CD4-positive, alpha-beta T cell (primary cell): ENCODE measurements around the gene AGAP1. TPM values are rescaled to one million over a fixed set of nuclear protein-coding genes. Genes with fewer than 3 reads are reported as not detected.

Experiments
- ATAC-seq: fragments of 200-7000 bp; cut with Tn5 transposase; one replicate; pipeline ENCODE4 v1.10.0; 2022; ENCODE audit warnings: mild to moderate bottlenecking; ENCODE audit not compliant: poor library complexity
- CTCF ChIA-PET: fragments of 350-600 bp; sonication (Branson Sonifier 250); formaldehyde crosslinking; loops from one replicate; lab custom pipeline; 2021; ENCODE audit warnings: antibody characterized with exemption, inconsistent platforms; lab: Charles Lee
- POLR2A ChIA-PET: fragments of 350-600 bp; sonication (Branson Sonifier 250); formaldehyde crosslinking; loops from one replicate; lab custom pipeline; 2021; ENCODE audit warnings: antibody characterized with exemption, inconsistent platforms; lab: Charles Lee
- DNase-seq, 14 experiments: peaks; one replicate each; pipeline ENCODE4 v3.0.0-alpha.2; 2013 to 2020; ENCODE audit warnings: mixed read lengths in 2 of 14
- H3K27ac ChIP-seq, 2 donors: one replicate each; pipeline versions ENCODE4 v1.5.1 to v1.7.0; 2013; ENCODE audit warnings: low read length in 2 of 2, low read depth in 1 of 2, mild to moderate bottlenecking in 1 of 2
- H3K27me3 ChIP-seq, 2 experiments: 1 replicate in 1 of 2; 2 replicates in 1 of 2; pipeline versions ENCODE4 v1.6.1 to v1.7.0; 2013; ENCODE audit warnings: low read length in 2 of 2, control low read depth in 1 of 2, mild to moderate bottlenecking in 1 of 2, moderate library complexity in 1 of 2; ENCODE audit not compliant: insufficient read depth in 2 of 2, control insufficient read depth in 1 of 2
- H3K36me3 ChIP-seq: one replicate; pipeline ENCODE4 v1.6.1; 2013; ENCODE audit warnings: low read length, control low read depth; ENCODE audit not compliant: insufficient read depth
- H3K4me1 ChIP-seq: one replicate; pipeline ENCODE4 v1.6.1; 2013; ENCODE audit warnings: low read length, control low read depth; ENCODE audit not compliant: insufficient read depth
- H3K4me3 ChIP-seq: one replicate; pipeline ENCODE4 v1.5.1; 2013; ENCODE audit warnings: mild to moderate bottlenecking, low read length, moderate library complexity
- H3K9me3 ChIP-seq, 2 experiments: 1 replicate in 1 of 2; 2 replicates in 1 of 2; pipeline versions ENCODE4 v1.6.1 to v1.7.0; 2013; ENCODE audit warnings: low read length in 2 of 2, mild to moderate bottlenecking in 2 of 2, control low read depth in 1 of 2, moderate library complexity in 1 of 2; ENCODE audit not compliant: control insufficient read depth in 1 of 2, insufficient read depth in 1 of 2
- H3K27ac Mint-ChIP-seq: one replicate; pipeline ENCODE4 v1.8.0; 2020; ENCODE audit warnings: mixed read lengths
- H3K27me3 Mint-ChIP-seq: one replicate; pipeline ENCODE4 v1.8.0; 2021; ENCODE audit warnings: mixed read lengths
- H3K36me3 Mint-ChIP-seq: one replicate; pipeline ENCODE4 v1.8.0; 2021; ENCODE audit warnings: low read depth, mixed read lengths
- H3K4me1 Mint-ChIP-seq: one replicate; pipeline ENCODE4 v1.8.0; 2021; ENCODE audit warnings: low read depth, mixed read lengths
- H3K4me3 Mint-ChIP-seq: one replicate; pipeline ENCODE4 v1.8.0; 2020; ENCODE audit warnings: mild to moderate bottlenecking, mixed read lengths
- H3K9me3 Mint-ChIP-seq: one replicate; pipeline ENCODE4 v1.8.0; 2020; ENCODE audit warnings: mixed read lengths
- intact Hi-C, 2 experiments: fragments of 100-400 bp; cut with DNase I in 1 of 2; cut with micrococcal nuclease in 1 of 2; formaldehyde crosslinking; loops; one replicate each; pipeline versions ENCODE4 v1.15.1 to v1.9.0; 2023 to 2025; cut with DNase I, micrococcal nuclease
- total RNA-seq, 174 experiments: library from RNA in 2 of 174; stranded (reverse) in 2 of 174; gene quantifications; one replicate each; pipeline ENCODE4 v1.2.3 and lab custom pipeline; 2021 to 2026
- TF ChIP-seq, protein P1 (sequence below): fragments of 200-600 bp; IDR thresholded peaks from one replicate; pipeline ENCODE4 v1.8.0; 2022; ENCODE audit warnings: antibody characterized with exemption, mild to moderate bottlenecking

Gene AGAP1
- total RNA-seq, 2 experiments from 2014 or later, result 2.6 to 3.1 TPM

DNA sequence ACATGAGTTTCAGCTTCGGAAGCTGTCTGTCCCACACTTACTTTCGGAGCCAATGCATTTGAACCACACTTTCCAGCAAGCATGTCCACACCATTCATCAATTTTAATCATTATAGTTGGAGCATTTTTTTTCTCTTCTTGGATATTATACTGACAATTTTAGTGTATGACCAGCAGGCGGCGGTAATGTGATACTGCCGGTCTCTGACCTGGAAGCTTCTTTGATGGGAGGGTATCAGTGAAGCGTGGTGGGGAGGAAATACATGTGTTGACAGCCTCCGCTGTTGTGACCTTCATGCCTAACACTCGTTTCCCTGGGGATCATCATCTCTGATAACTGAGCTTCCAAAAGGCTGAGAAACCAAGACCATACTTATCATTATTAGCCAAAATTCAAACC lies 442.6 kb downstream of the AGAP1 start:
- ATAC-seq (no peak), DNase-seq (no peak)
- POLR2A ChIA-PET, result no interaction called here
- intact Hi-C loops, result no loop called here
- Mint-ChIP-seq H3K4me3 (no peak overlapping the region), H3K4me1 (no peaks in the 10 kb centered on the region), H3K27me3 (peaks cover 39% of the 10 kb centered on the region), H3K36me3 (no peaks in the 10 kb centered on the region), H3K27ac (no peak overlapping the region), H3K9me3 (peaks cover 4% of the 10 kb centered on the region)
- H3K27ac ChIP-seq, result no peak overlapping the region
- H3K27me3 ChIP-seq, result peaks cover 0 to 4% of the 10 kb centered on the region in 2 experiments
- TF ChIP-seq, protein P1, sequence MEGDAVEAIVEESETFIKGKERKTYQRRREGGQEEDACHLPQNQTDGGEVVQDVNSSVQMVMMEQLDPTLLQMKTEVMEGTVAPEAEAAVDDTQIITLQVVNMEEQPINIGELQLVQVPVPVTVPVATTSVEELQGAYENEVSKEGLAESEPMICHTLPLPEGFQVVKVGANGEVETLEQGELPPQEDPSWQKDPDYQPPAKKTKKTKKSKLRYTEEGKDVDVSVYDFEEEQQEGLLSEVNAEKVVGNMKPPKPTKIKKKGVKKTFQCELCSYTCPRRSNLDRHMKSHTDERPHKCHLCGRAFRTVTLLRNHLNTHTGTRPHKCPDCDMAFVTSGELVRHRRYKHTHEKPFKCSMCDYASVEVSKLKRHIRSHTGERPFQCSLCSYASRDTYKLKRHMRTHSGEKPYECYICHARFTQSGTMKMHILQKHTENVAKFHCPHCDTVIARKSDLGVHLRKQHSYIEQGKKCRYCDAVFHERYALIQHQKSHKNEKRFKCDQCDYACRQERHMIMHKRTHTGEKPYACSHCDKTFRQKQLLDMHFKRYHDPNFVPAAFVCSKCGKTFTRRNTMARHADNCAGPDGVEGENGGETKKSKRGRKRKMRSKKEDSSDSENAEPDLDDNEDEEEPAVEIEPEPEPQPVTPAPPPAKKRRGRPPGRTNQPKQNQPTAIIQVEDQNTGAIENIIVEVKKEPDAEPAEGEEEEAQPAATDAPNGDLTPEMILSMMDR, result no peak
- no peaks in the 10 kb centered on the region for H3K36me3 ChIP-seq
- CTCF ChIA-PET, result no interaction called here
- H3K4me1 ChIP-seq, result no peaks in the 10 kb centered on the region
- peaks cover 0 to 18% of the 10 kb centered on the region in 2 experiments for H3K9me3 ChIP-seq
- no peak overlapping the region for H3K4me3 ChIP-seq

DNA sequence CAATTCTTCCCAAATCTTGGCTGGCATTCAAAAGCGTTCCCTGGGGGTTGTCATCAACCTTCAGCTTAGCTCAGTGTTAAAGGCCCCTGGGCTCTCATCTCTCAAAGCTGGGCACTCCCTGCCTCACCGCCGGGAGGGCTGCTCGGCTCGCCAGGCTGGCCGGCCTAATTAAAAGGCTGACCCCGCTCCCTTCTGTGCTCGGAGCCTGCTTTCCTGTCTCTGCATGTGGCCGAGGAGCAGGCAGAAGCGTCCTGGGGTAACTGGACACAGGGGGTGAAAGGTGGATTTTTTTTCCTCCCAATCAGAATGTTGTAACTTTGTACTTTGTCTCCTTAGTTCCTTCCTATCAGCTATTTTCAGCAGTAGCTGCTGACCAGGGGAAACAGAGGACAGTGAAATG lies 443.2 kb downstream of the AGAP1 start:
- TF ChIP-seq, protein P1, result no peak
- no peaks in the 10 kb centered on the region for H3K36me3 Mint-ChIP-seq
- intact Hi-C loops, result no loop called here
- H3K9me3 Mint-ChIP-seq, result peaks cover 4% of the 10 kb centered on the region
- peaks cover 0 to 18% of the 10 kb centered on the region in 2 experiments for H3K9me3 ChIP-seq
- no peak overlapping the region for H3K4me3 ChIP-seq
- ChIA-PET CTCF (no interaction called here), POLR2A (interaction anchor here (0.6 kb wide), 1 partner anchor 1329 kb away, joined by 3 read pairs; no protein-coding TSS in a partner anchor)
- H3K27me3 ChIP-seq, result peaks cover 0 to 6% of the 10 kb centered on the region in 2 experiments
- H3K27me3 Mint-ChIP-seq, result peaks cover 44% of the 10 kb centered on the region
- no peak for DNase-seq
- no peaks in the 10 kb centered on the region for H3K4me1 Mint-ChIP-seq
- no peak overlapping the region for H3K27ac Mint-ChIP-seq
- H3K36me3 ChIP-seq, result no peaks in the 10 kb centered on the region
- H3K27ac ChIP-seq, result no peak overlapping the region
- no peaks in the 10 kb centered on the region for H3K4me1 ChIP-seq
- no peak overlapping the region for H3K4me3 Mint-ChIP-seq
- no peak for ATAC-seq

DNA sequence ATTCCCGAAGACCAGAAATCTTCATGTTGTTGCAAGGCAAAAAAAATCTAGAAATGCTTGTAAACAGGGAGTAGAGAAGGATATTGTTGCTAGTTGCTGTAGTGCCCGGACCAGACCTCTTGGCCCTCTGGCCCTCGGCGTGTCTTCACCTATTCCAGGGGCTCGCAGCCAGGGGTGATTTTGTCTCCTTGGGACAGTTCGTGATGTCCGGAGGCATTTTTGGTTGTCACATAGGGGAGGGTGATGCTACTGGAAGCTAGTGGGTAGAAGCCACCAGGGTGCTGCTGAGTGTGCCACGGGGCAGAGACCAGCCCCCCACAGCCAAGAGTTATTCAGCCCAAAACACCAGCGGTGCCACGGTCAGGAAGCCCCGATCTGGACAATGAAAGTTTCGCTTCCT lies 443.7 kb downstream of the AGAP1 start:
- Mint-ChIP-seq H3K27ac (no peak overlapping the region), H3K4me3 (no peak overlapping the region), H3K9me3 (peaks cover 4% of the 10 kb centered on the region), H3K4me1 (no peaks in the 10 kb centered on the region), H3K27me3 (peaks cover 44% of the 10 kb centered on the region), H3K36me3 (no peaks in the 10 kb centered on the region)
- Histone ChIP-seq H3K36me3 (no peaks in the 10 kb centered on the region), H3K4me1 (no peaks in the 10 kb centered on the region), H3K27me3 (peaks cover 0 to 6% of the 10 kb centered on the region in 2 experiments), H3K9me3 (peaks cover 0 to 18% of the 10 kb centered on the region in 2 experiments), H3K27ac (no peak overlapping the region), H3K4me3 (no peak overlapping the region)
- ChIA-PET CTCF (no interaction called here), POLR2A (interaction anchor here (0.6 kb wide), 1 partner anchor 1330 kb away, joined by 3 read pairs; no protein-coding TSS in a partner anchor)
- intact Hi-C loops, result no loop called here
- ATAC-seq (no peak), DNase-seq (no peak)
- TF ChIP-seq, protein P1, result no peak
